Activated naive CD8-positive, alpha-beta T cell treated with anti-CD3 and anti-CD28 coated beads, Interleukin-2, amount 10 ng/mL, durations not matched to agents 7 days and 5 days (primary cell): ENCODE measurements around the gene MEN1. TPM values are rescaled to one million over a fixed set of nuclear protein-coding genes. Genes with fewer than 3 reads are reported as not detected.
A peak's percentile ranks its signal among the peaks of the same experiment; 100 is the strongest.
"Not testable (repeated sequence)": the region's sequence is repeated elsewhere in the genome, so short reads cannot be mapped to it uniquely, and the experiment has no call there.

Experiments
- ATAC-seq: fragments of 150-1000 bp; cut with Tn5 transposase; one replicate; pipeline ENCODE4 v1.10.0; 2021; ENCODE audit warnings: low read depth, moderate library complexity
- POLR2A ChIA-PET: fragments of 350-600 bp; sonication (Branson Sonifier 250); formaldehyde crosslinking; loops from one replicate; lab custom pipeline; 2021; ENCODE audit warnings: antibody characterized with exemption; lab: Charles Lee
- DNase-seq: peaks from one replicate; pipeline ENCODE4 v3.0.0; 2021
- H3K27ac Mint-ChIP-seq: one replicate; pipeline ENCODE4 v1.8.0; 2022; ENCODE audit warnings: mild to moderate bottlenecking, mixed read lengths
- H3K27me3 Mint-ChIP-seq: one replicate; pipeline ENCODE4 v1.8.0; 2022; ENCODE audit warnings: mild to moderate bottlenecking, moderate library complexity, mixed read lengths
- H3K36me3 Mint-ChIP-seq: one replicate; pipeline ENCODE4 v1.8.0; 2021; ENCODE audit warnings: mild to moderate bottlenecking, mixed read lengths
- H3K4me1 Mint-ChIP-seq: one replicate; pipeline ENCODE4 v1.8.0; 2021; ENCODE audit warnings: mixed read lengths
- H3K4me3 Mint-ChIP-seq: one replicate; pipeline ENCODE4 v1.8.0; 2022; ENCODE audit warnings: mild to moderate bottlenecking, moderate library complexity, mixed read lengths
- H3K9me3 Mint-ChIP-seq: one replicate; pipeline ENCODE4 v1.8.0; 2021; ENCODE audit warnings: mixed read lengths
- total RNA-seq, 2 experiments: library from RNA; stranded (reverse); gene quantifications; one replicate each; pipeline ENCODE4 v1.2.3, GENCODE V29; 2021

The MEN1 gene
- total RNA-seq, 2 experiments from 2014 or later: 37.4 to 39.0 TPM

DNA sequence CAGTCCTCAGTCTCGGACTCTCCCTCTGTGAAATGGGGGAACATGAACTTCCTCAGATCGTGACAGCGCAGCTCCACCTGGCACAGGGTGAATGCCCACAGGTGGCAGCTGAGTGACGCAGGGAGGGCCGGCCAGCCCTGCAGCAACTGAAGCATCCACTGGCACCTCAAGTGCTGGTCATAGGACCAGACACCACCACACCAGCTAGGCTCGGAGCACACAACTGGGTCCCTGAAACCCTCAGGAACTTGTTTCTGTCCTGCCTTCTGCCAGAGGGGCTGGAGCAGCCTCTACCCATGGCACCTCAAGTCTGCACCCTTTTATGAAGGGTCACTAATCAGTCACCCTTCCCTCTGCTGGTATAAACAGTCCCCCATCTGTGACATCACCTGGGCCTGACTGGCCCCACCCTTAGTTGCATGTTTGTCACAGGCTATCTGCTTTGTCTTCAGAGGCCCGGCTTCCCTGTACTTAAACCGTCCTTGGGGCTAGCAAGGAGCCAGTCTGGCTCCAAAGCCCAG lies 41.5 kb upstream of the MEN1 start:
- Mint-ChIP-seq H3K27ac (peak overlapping the region; percentile 83), H3K9me3 (no peaks in the 10 kb centered on the region), H3K4me1 (peaks cover 77% of the 10 kb centered on the region), H3K27me3 (no peaks in the 10 kb centered on the region), H3K4me3 (peak overlapping the region; percentile 46), H3K36me3 (peaks cover 21% of the 10 kb centered on the region)
- DNase-seq (peak; percentile 43), ATAC-seq (no peak)
- POLR2A ChIA-PET: interaction anchor here (1.4 to 27.4 kb wide), 4 partner anchors 11 to 258 kb away, joined by 5 to 782 read pairs (median 82); partner anchors contain the start of gene EHD1

DNA sequence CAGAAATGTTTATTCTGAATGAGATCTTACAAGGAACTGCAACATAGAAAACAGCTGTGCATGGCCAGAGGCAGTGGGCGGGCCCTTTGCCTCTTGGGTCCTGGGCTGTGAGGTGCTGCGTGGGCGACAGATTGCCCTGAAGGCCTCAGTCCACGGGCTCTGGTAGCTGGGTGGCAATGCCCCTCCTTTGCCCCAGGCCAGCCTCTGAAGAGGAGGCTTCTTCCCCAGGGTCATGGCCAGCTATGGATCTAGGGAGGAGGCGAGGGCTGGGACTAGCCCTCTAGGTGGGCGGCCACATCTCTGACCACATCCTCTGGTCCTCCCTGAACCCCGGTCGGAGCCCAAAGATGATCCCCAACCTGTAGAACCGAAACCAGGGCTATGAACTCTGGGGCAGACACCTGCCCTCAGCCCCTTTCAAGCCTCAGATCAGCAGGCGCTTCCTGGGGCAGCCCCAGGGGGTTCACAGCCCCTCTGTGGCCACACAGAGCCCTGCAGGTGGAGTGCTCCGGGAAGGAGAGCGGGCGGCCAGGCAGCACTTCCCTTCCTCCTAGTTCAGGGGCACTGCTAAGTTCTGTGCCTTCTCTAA lies 40.7 kb upstream of the MEN1 start:
- Mint-ChIP-seq H3K4me1 (peaks cover 69% of the 10 kb centered on the region), H3K4me3 (peak overlapping the region; percentile 46), H3K36me3 (peaks cover 18% of the 10 kb centered on the region), H3K27ac (peak overlapping the region; percentile 83), H3K27me3 (no peaks in the 10 kb centered on the region), H3K9me3 (no peaks in the 10 kb centered on the region)
- peak; percentile 69 for DNase-seq
- POLR2A ChIA-PET: interaction anchor here (1.4 to 27.4 kb wide), 4 partner anchors 12 to 259 kb away, joined by 5 to 782 read pairs (median 82); partner anchors contain the start of gene EHD1
- peak; percentile 61 for ATAC-seq

DNA sequence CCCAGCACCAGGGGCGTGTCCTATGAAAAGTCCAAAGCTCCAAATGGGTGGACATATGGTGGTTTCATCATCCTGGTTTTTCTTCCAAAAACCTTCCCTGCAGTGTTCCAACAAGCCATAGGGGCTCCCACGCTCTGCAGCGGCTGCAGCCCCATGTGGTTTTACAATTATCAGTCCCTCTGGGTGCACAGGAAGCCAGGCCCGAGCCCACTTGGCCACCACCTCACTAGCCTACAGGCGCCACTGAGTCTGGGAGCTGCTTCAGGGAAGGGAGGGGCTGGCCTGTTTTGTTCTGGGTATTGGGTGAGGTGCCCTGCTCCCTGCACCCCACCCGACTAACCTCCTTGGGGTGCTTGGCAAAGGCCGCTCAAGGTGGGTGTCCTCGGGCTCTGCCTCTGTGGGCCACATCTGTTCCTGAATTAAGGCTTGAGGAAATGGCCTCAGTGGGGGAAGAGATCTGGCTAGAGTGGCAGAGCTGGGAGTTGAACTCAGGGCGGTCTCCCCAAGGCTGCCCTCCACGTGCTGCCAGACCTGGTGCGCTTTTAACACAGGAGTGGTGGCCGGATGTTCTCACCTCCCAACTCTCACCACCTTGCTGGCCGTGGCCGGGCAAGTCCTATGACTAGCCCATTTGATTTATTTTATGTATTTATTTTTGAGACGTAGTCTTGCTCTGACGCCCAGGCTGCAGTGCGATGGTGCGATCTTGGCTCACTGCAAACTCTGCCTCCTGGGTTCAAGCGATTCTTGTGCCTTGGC lies 39.4 kb upstream of the MEN1 start:
- DNase-seq: no peak
- no peaks in the 10 kb centered on the region for H3K27me3 Mint-ChIP-seq
- H3K36me3 Mint-ChIP-seq: peaks cover 9% of the 10 kb centered on the region
- ATAC-seq: no peak
- POLR2A ChIA-PET: interaction anchor here (0.6 to 27.4 kb wide), 4 partner anchors 13 to 480 kb away, joined by 3 to 782 read pairs (median 76); partner anchors contain the start of gene EHD1
- H3K9me3 Mint-ChIP-seq: no peaks in the 10 kb centered on the region
- peaks cover 62% of the 10 kb centered on the region for H3K4me1 Mint-ChIP-seq
- peak overlapping the region; percentile 63 for H3K27ac Mint-ChIP-seq
- no peak overlapping the region for H3K4me3 Mint-ChIP-seq

DNA sequence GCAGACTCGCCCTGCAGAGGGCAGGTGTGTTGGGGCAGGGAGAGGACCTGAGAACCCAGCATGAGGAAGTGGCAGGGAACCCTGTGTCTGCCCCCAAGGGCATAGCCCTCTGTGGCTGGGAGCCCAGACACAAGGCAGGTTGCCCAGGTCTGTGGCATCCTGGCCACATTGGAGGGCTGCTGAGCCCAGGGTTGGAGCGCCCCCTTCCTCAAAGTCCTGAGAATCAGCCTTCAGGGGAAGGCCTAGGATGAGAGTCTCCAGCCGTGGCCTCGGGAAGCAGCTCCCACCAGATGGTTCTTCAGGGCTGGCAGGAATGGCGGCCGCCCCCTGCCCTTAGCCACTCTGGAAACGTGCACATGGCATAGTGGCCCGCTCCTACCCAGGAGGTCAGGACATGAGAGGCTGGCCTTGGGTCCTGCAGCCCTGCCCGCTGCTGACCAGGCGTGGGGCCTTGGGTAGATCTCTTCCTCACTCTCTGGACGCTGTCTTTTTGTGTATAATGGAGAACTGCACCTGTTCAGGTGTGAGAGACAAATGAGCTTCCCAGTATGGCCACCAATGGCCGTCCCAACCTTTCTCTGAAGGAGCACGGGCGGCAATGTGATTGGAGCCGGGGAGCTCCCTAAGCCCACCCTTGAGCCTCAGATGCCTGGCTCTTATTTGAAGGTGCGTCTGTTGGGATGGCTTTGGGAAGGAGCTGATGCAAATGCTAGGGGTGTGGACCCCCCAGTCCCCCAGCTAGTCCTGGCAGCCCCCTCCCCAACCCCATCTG lies 38.7 kb upstream of the MEN1 start:
- POLR2A ChIA-PET: interaction anchor here (0.6 to 27.4 kb wide), 7 partner anchors 14 to 481 kb away, joined by 3 to 782 read pairs (median 4); partner anchors contain the start of genes EHD1 and ZNHIT2
- Mint-ChIP-seq H3K4me1 (peaks cover 60% of the 10 kb centered on the region), H3K9me3 (no peaks in the 10 kb centered on the region), H3K27me3 (no peaks in the 10 kb centered on the region), H3K36me3 (peaks cover 5% of the 10 kb centered on the region), H3K27ac (peak overlapping the region; percentile 90), H3K4me3 (no peak overlapping the region)
- DNase-seq (peak; percentile 56), ATAC-seq (no peak)

DNA sequence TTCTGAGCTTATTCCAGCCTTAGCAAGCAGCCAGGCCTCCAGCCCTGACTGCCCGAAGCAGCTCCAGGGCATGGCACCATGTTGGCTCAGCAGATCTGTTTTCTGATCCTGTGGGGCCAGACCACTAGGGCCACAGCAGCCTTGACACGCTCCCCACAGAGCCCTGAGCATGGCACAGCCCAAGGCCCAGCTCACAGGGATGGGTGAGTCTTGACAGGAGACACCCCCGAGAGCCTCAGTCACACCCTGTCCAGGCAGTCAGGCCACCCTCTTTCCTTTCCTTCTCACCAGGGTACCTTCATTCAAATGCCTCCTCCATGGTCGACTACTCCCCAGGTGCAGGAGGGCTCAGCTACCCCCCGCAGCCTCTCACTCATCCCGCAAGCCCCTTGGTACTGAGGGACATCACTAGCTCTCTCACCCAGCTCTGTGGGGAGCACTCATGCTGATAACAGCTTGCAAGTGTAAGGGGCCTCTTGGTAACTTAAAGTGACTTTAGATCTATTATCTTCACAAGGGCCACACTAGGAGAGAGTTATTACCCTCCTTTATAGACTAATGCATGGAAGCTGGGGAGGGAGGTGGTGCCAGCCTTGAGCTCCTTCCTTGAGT lies 38.0 kb upstream of the MEN1 start:
- peaks cover 2% of the 10 kb centered on the region for H3K36me3 Mint-ChIP-seq
- H3K4me3 Mint-ChIP-seq: no peak overlapping the region
- no peak for ATAC-seq
- peaks cover 58% of the 10 kb centered on the region for H3K4me1 Mint-ChIP-seq
- H3K27me3 Mint-ChIP-seq: no peaks in the 10 kb centered on the region
- no peaks in the 10 kb centered on the region for H3K9me3 Mint-ChIP-seq
- peak overlapping the region; percentile 90 for H3K27ac Mint-ChIP-seq
- DNase-seq: no peak
- POLR2A ChIA-PET: interaction anchor here (0.5 to 27.4 kb wide), 12 partner anchors 15 to 274 kb away, joined by 3 to 782 read pairs (median 3); partner anchors contain the start of genes ARL2, BATF2, EHD1 and FAU

DNA sequence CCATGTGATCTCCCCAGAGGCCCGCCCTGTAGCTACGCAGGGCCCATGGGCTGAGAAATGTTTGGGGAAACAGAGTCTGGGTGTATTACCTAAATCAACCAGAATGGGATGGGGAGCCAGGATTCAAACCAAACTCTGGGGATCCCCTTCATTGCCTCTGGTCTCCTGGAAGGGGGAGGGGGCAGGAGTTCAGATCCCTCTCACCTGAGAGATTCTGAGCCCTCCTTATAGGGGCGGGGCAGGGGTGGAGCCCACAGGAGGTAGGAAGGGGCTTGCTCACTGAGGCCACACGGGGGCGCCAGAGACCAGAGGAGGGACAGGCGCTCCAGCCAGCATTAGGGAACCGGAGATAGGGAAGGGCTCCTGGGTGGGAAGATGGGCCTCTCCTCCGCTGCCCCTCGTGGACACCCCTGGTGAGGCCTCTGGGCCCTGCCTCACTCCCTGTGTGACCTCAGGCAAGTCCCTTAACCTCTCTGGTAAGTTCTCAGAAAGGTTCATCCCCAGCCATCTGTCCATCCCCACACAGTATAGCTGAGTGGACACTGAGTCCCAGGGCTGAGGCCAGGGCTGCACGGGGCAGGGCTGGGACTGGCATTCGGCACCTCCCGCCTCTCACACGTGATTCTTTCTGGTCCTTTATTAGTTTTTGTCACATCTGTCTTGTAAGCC lies 36.8 kb upstream of the MEN1 start:
- H3K4me1 Mint-ChIP-seq: peaks cover 47% of the 10 kb centered on the region
- ATAC-seq: peak; percentile 53
- POLR2A ChIA-PET: interaction anchor here (0.8 to 27.4 kb wide), 7 partner anchors 16 to 275 kb away, joined by 3 to 782 read pairs (median 6); partner anchors contain the start of genes ARL2, EHD1, FAU and MRPL49

DNA sequence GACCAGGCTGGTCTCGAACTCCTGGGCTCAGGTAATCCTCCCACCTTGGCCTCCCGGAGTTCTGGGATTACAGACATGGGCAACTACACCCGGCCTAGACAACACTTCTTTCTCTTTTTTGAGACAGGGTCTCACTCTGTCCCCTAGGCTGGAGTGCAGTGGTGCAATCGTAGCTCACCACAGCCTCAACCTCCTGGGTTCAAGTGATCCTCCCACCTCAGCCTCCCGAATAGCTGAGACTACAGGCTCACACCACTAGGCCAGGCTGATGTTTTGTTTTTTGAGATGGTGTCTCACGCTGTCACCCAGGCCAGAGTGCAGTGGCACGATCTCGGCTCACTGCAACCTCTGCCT lies 35.4 kb upstream of the MEN1 start:
- H3K36me3 Mint-ChIP-seq, DNase-seq, H3K9me3 Mint-ChIP-seq, H3K27me3 Mint-ChIP-seq, ATAC-seq, H3K27ac Mint-ChIP-seq: not testable (repeated sequence)
- POLR2A ChIA-PET: interaction anchor here (0.8 to 27.4 kb wide), 3 partner anchors 10 to 60 kb away, joined by 5 to 782 read pairs (median 6); partner anchors contain the start of gene EHD1
- Mint-ChIP-seq H3K4me1 (peaks cover 34% of the 10 kb centered on the region), H3K4me3 (peak overlapping the region; percentile 47)

More for the DNA sequence above, 36.8 kb upstream of the MEN1 start:
- no peak overlapping the region for H3K4me3 Mint-ChIP-seq
- no peaks in the 10 kb centered on the region for H3K27me3 Mint-ChIP-seq
- H3K27ac Mint-ChIP-seq: peak overlapping the region; percentile 76
- H3K9me3 Mint-ChIP-seq: no peaks in the 10 kb centered on the region
- peak; percentile 96 for DNase-seq
- H3K36me3 Mint-ChIP-seq: no peaks in the 10 kb centered on the region

DNA sequence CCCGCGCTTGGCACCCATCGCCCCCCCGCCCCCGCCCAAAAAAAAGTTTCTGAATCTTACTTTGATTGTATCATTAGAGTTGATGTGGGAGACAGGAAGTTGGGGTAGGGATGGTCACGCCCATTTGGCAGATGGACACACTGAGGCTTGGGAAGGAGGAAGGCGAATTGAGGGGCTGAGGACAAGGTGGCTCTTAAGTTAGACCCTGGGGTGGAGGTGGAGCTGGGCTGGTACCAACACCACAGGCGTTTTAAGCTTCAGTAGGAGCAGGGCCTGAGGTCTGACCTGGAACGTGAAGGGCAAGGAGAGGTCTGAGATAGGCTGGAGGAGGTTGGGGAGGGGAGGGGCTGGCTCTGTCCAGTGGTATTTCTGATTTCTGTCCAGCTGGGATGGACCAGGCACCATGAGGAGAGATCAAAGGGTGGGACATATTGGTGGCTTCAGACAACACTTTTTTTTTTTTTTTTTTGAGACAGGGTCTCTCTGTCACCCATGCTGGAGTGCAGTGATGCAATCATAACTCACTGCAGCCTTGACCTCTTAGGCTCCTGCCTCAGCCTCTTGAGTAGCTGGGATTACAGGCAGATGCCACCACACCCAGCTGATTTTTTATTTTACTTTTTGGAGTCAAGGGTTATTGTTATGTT lies 34.9 kb upstream of the MEN1 start:
- no peak for ATAC-seq
- H3K36me3 Mint-ChIP-seq: no peaks in the 10 kb centered on the region
- H3K4me1 Mint-ChIP-seq: peaks cover 33% of the 10 kb centered on the region
- POLR2A ChIA-PET: interaction anchor here (0.8 to 27.4 kb wide), 3 partner anchors 9 to 59 kb away, joined by 5 to 782 read pairs (median 6); partner anchors contain the start of gene EHD1
- no peak for DNase-seq
- no peaks in the 10 kb centered on the region for H3K9me3 Mint-ChIP-seq
- H3K4me3 Mint-ChIP-seq: peak overlapping the region; percentile 47
- no peaks in the 10 kb centered on the region for H3K27me3 Mint-ChIP-seq
- peak overlapping the region; percentile 58 for H3K27ac Mint-ChIP-seq

DNA sequence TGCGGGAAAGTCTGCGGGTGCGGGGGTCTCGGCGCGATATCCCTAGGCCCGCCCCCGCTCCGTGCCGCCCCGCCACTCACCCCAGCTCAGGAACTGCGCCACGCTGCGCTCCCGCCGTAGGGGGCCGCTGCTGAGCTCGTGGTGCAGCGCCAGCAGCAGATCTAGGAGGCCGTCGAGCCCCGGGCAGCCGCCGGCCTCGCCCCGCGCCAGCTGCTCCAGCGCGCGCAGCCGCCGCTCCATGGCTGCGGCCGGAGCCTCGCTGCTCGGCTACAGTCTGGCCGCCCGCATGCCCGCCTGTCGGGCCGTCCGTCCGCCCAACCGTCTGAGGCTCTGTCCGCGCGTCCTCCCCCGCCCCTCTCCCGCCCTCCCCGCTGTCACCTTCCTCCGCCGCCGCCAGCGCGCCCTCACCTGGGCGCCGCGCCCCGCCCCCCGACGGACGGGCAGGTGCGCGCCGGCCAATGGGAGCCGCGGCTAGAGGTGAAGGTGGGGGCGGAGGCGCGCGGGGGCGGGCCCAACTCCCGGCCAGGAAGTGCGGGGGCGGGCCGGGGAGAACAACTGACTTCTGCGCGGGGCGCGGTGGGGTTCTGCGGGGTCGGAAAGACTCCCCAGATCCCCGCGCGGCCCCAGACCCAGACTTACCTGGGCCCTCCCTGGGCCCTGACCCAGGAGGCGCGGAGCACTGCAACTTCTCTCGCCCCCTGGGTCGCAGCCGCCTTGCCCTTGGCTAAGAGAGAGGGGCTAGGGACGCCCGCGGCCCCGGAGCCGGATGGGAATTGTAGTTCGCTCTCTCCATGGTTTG lies 34.2 kb upstream of the MEN1 start, which contains the start of gene CDC42BPG:
Gene CDC42BPG (minus strand): TSS at position 324 of the 799 bp plus-strand sequence. CDS start 84 bp downstream, at position 240.
- Mint-ChIP-seq H3K27me3 (no peaks in the 10 kb centered on the region), H3K9me3 (no peaks in the 10 kb centered on the region), H3K4me1 (peaks cover 28% of the 10 kb centered on the region), H3K36me3 (no peaks in the 10 kb centered on the region), H3K4me3 (peak within 1 kb of the TSS; percentile 91), H3K27ac (peak within 1 kb of the TSS; percentile 70)
- DNase-seq: peak; percentile 85
- peak; percentile 78 for ATAC-seq
- POLR2A ChIA-PET: interaction anchor here (0.6 to 27.4 kb wide), 10 partner anchors 8 to 274 kb away, joined by 3 to 782 read pairs (median 5); partner anchors contain the start of genes EHD1, MEN1, RASGRP2 and SF1

DNA sequence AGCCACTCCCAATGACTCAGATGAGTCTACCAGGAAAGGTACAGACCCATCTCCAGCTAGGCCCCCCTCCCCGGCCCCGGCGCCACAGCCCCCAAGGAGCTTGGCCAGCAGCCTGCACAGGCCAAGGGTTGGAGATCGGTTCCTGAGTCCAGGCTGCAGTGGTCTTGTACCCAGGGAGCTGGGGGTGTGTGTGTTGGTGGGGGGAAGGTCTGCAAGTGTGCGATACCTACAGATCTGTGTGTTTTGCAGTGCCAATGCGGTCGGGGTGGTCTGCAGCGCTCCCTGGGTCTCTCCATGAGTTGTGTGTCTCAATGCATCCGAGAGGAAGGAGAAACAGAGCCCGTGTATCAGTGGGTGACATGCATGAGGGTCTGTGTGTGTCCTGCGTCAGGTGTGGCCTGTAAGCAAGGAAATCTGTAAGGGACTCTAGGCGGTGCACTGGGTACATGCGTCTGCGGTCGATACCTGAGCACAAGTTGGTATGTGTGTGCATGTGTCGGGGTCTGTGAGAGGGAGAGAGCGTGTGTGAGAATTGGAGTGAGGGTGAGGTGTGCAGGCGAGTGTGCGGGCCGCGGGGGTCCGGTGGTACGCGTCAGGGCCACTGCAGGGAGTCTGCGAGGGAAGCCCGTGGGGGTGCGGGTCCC lies 33.5 kb upstream of the MEN1 start:
- Mint-ChIP-seq H3K36me3 (no peaks in the 10 kb centered on the region), H3K4me1 (peaks cover 21% of the 10 kb centered on the region), H3K4me3 (peak overlapping the region; percentile 91), H3K27me3 (no peaks in the 10 kb centered on the region), H3K27ac (peak overlapping the region; percentile 70), H3K9me3 (no peaks in the 10 kb centered on the region)
- DNase-seq: no peak
- POLR2A ChIA-PET: interaction anchor here (0.6 to 27.4 kb wide), 9 partner anchors 8 to 275 kb away, joined by 3 to 782 read pairs (median 5); partner anchors contain the start of genes EHD1, MEN1, RASGRP2 and SF1
- no peak for ATAC-seq
